Kidney epithelial cell (primary cell): ENCODE data around the gene SETD1B. TPM values are rescaled to one million over a fixed set of nuclear protein-coding genes. Genes with fewer than 3 reads are reported as not detected.

ENCODE experiments used
- DNase-seq: peaks from one replicate; pipeline ENCODE4 v3.0.0-alpha.2; 2010; ENCODE audit warnings: low read depth
- H3K27me3 ChIP-seq: 2 replicates; pipeline ENCODE4 v1.6.0; 2011; ENCODE audit warnings: low read length; ENCODE audit not compliant: control insufficient read depth, insufficient read depth
- H3K36me3 ChIP-seq: 2 replicates; pipeline ENCODE4 v1.5.1; 2011; ENCODE audit warnings: low read length; ENCODE audit not compliant: control insufficient read depth, insufficient read depth
- H3K4me3 ChIP-seq: 2 replicates; pipeline ENCODE4 v1.5.1; 2011; ENCODE audit warnings: low read depth, mild to moderate bottlenecking, control low read depth, low read length
- total RNA-seq: library from RNA; depleted of rRNA; stranded (reverse); fragments of >200 nt; gene quantifications from 2 replicates; pipeline ENCODE4 v1.2.3, GENCODE V29; 2015
- TF ChIP-seq, protein P1 (sequence below): IDR thresholded peaks from 2 replicates; pipeline ENCODE4 v1.5.1; 2011; ENCODE audit warnings: mild to moderate bottlenecking, moderate library complexity, low read length, control low read depth, inconsistent platforms; ENCODE audit not compliant: insufficient read depth, poor library complexity, severe bottlenecking

SETD1B gene
- total RNA-seq, 1 donor from 2014 or later = 8.1 TPM

DNA sequence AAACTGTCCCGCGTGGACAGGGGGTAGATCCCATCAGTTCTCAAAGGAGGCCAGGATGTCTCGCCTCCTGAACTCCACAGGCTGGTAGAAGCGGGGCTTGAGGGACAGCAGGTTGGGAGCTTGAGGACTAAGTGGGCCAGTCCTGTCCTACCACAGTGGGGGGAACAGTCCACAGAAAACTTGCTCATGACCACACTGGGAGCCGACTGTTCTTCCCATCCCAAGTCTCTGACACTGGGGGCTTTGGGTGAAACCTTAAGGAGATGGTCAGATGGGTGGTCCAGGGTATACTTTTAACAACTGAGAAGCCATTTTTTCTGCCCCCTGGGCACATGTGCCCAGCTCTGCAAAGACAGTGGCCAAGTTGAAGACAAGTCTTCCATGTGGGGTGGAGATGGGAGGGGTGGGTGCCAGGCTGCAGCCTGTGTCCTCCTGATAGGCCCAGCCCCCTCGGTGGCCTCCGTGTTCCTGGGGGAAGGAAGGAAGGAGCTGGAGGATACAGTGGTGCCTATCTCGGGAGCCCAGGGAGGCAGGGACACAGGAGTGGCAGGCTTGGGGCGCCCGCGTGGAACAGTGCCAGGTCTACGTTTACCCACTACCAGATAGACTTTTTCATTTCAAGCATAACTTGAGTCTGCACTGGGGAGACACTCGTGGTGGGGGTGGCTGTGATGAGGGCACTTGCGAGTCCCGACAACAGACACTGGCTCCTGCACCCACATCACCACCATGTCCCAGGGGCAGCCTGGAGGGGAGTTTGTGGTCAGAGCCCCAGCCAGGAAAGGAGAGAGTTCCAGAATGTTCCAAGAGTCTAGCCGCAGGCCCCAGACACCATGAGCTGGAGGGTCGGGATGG is 25.0 kb upstream of the SETD1B start:
- DNase-seq = no peak
- Histone ChIP-seq H3K36me3 (peaks cover 6% of the 10 kb centered on the region), H3K27me3 (no peaks in the 10 kb centered on the region), H3K4me3 (no peak overlapping the region)
- TF ChIP-seq, protein P1, sequence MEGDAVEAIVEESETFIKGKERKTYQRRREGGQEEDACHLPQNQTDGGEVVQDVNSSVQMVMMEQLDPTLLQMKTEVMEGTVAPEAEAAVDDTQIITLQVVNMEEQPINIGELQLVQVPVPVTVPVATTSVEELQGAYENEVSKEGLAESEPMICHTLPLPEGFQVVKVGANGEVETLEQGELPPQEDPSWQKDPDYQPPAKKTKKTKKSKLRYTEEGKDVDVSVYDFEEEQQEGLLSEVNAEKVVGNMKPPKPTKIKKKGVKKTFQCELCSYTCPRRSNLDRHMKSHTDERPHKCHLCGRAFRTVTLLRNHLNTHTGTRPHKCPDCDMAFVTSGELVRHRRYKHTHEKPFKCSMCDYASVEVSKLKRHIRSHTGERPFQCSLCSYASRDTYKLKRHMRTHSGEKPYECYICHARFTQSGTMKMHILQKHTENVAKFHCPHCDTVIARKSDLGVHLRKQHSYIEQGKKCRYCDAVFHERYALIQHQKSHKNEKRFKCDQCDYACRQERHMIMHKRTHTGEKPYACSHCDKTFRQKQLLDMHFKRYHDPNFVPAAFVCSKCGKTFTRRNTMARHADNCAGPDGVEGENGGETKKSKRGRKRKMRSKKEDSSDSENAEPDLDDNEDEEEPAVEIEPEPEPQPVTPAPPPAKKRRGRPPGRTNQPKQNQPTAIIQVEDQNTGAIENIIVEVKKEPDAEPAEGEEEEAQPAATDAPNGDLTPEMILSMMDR = no peak

DNA sequence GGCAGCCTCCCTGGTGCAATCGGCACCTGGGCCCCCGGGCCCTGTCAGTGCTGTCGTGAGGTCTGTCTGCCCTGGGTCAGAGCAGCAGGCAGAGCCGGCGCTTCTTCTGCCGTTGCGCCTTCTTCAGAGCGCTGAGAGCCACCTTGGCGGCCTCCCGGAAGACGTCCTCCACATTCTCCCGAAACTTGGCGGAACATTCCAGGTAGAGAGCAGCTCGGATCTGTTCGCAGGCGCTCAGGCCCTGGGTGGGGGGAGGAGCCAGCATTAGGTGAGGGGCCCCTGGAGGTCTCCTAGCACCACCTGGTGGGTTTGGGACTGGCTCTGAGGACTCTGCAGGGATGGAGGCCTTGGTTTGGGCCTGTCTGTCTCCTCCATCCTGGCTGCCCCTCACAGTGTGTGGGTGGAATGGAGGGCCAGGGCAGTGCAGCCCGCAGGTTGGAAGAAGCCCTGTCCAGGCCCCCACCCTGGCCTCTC is 24.4 kb upstream of the SETD1B start:
- TF ChIP-seq, protein P1 = no peak

DNA sequence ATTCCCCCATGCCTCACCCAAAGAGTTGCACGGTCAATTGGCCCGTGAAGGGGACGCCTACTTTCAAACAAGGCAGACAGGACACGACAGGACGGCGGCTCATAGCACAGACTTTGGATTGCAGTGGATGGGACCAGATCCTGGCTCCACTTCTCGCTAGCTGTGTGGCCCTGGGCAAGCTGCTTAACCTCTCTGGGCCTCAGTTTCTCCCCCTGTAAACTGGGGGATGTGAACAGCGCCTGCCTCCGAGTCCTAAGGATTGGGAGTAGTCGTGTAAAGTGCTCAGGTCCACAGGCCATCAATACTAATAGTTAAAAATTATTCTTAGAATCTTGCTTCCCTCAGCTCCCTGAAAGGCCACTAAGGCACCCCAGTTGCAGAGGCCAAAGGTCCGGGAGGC is 23.4 kb upstream of the SETD1B start:
- TF ChIP-seq, protein P1 = no peak
- H3K4me3 ChIP-seq = no peak overlapping the region
- no peaks in the 10 kb centered on the region for H3K27me3 ChIP-seq

More for the DNA sequence above, 24.4 kb upstream of the SETD1B start:
- Histone ChIP-seq H3K36me3 (peaks cover 6% of the 10 kb centered on the region), H3K4me3 (no peak overlapping the region), H3K27me3 (no peaks in the 10 kb centered on the region)
- no peak for DNase-seq

DNA sequence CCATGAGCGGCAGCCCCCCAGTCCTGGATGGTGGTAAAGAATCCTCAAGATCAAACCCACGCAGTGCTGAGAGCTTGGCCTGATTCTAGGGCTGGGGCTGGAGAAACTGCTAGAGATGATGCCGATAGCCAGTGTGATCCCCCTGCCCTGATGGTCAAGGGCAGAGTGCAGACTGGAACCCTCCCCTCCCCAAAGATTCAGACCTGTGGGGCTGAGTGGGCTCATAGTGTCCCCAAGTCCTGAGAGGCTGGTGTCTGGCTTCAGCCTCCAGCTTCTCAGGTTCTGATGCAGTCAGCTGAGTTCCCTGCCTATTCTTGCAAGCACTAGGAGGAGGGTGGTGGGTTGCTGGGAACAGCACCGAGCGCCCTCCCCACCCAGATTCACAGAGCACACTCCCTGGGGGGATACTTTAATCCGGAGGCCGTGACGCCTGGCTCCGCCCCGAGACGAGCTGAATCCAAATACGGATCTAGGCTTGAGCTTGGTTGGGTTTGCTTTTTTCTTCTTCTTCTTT is 22.3 kb upstream of the SETD1B start:
- no peak overlapping the region for H3K4me3 ChIP-seq
- no peak for DNase-seq
- peaks cover 6% of the 10 kb centered on the region for H3K36me3 ChIP-seq
- TF ChIP-seq, protein P1 = no peak
- H3K27me3 ChIP-seq = no peaks in the 10 kb centered on the region

More for the DNA sequence above, 23.4 kb upstream of the SETD1B start:
- H3K36me3 ChIP-seq = peaks cover 6% of the 10 kb centered on the region
- no peak for DNase-seq

DNA sequence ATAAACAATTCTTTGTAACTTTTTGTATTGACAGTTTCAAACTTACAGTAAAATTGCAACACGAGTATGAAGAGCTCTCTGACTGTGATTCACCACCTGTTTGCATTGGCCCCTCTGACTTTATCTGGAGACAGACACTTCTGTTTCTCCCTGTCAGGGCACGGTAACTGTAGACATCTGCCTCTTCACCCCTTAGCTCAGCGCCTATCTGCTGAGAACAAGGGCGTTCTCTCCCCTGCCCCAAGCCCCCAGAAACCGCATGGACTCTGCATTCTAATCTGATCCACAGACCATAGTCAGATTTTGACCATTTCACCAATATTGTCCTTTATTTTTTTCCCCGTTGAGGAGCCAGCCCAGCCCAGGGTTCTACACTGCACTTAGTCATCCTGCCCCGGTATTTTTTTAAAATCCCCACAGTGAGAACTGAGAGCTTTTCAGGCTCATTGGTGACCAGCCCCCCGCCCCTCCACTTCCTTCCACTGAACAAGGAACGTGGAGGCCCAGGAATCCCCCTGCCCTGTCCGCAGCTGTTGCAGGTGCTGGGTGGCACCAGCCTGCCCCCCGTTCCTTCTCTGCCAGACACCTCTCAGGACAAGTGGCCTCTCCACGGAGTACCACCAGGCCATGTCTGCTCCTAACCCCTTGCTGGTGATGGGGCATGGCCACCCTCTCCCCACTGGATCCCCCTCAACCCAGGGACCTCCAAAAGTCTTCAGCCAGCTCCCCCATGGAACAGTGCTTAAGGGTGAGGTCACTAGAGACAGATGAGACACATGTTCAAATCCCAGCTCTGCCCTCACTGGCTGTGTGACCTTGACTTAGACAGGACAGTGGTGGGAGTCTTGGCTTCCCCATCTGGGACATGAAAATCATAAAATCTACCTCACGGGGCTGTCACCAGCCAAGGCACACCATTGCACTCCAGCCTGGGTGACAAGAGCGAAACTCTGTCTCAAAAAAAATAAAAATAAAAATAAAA is 21.5 kb upstream of the SETD1B start:
- no peaks in the 10 kb centered on the region for H3K27me3 ChIP-seq
- no peak for DNase-seq
- H3K36me3 ChIP-seq = peaks cover 8% of the 10 kb centered on the region
- H3K4me3 ChIP-seq = no peak overlapping the region
- TF ChIP-seq, protein P1 = no peak
